Measurements from ENCODE around the gene SGPL1.
A peak's percentile ranks its signal among the peaks of the same experiment; 100 is the strongest.

SGPL1 gene

GRCh38 chr10:70778267-70778924, 37.4 kb upstream of the SGPL1 start:
- Mint-ChIP-seq H3K9me3 (no peaks in the 10 kb centered on the region), H3K27me3 (no peaks in the 10 kb centered on the region), H3K4me3 (no peak overlapping the region), H3K4me1 (no peaks in the 10 kb centered on the region), H3K27ac (peak overlapping the region; percentile 46), H3K36me3 (no peaks in the 10 kb centered on the region)

GRCh38 chr10:70779088-70779487, 36.7 kb upstream of the SGPL1 start:
- H3K4me3 Mint-ChIP-seq: no peak overlapping the region
- no peaks in the 10 kb centered on the region for H3K4me1 Mint-ChIP-seq
- H3K9me3 Mint-ChIP-seq: no peaks in the 10 kb centered on the region
- no peaks in the 10 kb centered on the region for H3K36me3 Mint-ChIP-seq
- H3K27me3 Mint-ChIP-seq: no peaks in the 10 kb centered on the region
- H3K27ac Mint-ChIP-seq: no peak overlapping the region

- H3K4me1 Mint-ChIP-seq: no peaks in the 10 kb centered on the region
- H3K4me3 Mint-ChIP-seq: no peak overlapping the region
- no peaks in the 10 kb centered on the region for H3K9me3 Mint-ChIP-seq
- no peak overlapping the region for H3K27ac Mint-ChIP-seq
- no peaks in the 10 kb centered on the region for H3K27me3 Mint-ChIP-seq
- H3K36me3 Mint-ChIP-seq: no peaks in the 10 kb centered on the region
These were observed 36.0 kb upstream of the SGPL1 start for GRCh38 chr10:70779511-70780369.

GRCh38 chr10:70780370-70780760, 35.4 kb upstream of the SGPL1 start:
- no peaks in the 10 kb centered on the region for H3K36me3 Mint-ChIP-seq
- peak overlapping the region; percentile 32 for H3K27ac Mint-ChIP-seq
- H3K4me3 Mint-ChIP-seq: no peak overlapping the region
- H3K4me1 Mint-ChIP-seq: no peaks in the 10 kb centered on the region
- H3K27me3 Mint-ChIP-seq: no peaks in the 10 kb centered on the region
- H3K9me3 Mint-ChIP-seq: no peaks in the 10 kb centered on the region

GRCh38 chr10:70780772-70781171, 35.0 kb upstream of the SGPL1 start:
- Mint-ChIP-seq H3K9me3 (no peaks in the 10 kb centered on the region), H3K4me3 (no peak overlapping the region), H3K36me3 (no peaks in the 10 kb centered on the region), H3K27ac (no peak overlapping the region), H3K27me3 (no peaks in the 10 kb centered on the region), H3K4me1 (no peaks in the 10 kb centered on the region)

- Mint-ChIP-seq H3K36me3 (no peaks in the 10 kb centered on the region), H3K4me3 (no peak overlapping the region), H3K4me1 (no peaks in the 10 kb centered on the region), H3K27ac (no peak overlapping the region), H3K27me3 (no peaks in the 10 kb centered on the region), H3K9me3 (no peaks in the 10 kb centered on the region)
These were observed 34.2 kb upstream of the SGPL1 start for GRCh38 chr10:70781461-70782051.

- Mint-ChIP-seq H3K4me1 (peaks cover 7% of the 10 kb centered on the region), H3K27ac (no peak overlapping the region), H3K27me3 (no peaks in the 10 kb centered on the region), H3K9me3 (no peaks in the 10 kb centered on the region), H3K4me3 (no peak overlapping the region), H3K36me3 (no peaks in the 10 kb centered on the region)
These were observed 33.5 kb upstream of the SGPL1 start for GRCh38 chr10:70782086-70782745.

GRCh38 chr10:70782746-70783680, 32.7 kb upstream of the SGPL1 start:
- Mint-ChIP-seq H3K4me1 (peaks cover 7% of the 10 kb centered on the region), H3K27ac (no peak overlapping the region), H3K27me3 (no peaks in the 10 kb centered on the region), H3K4me3 (no peak overlapping the region), H3K9me3 (no peaks in the 10 kb centered on the region), H3K36me3 (no peaks in the 10 kb centered on the region)

- Mint-ChIP-seq H3K27me3 (no peaks in the 10 kb centered on the region), H3K36me3 (no peaks in the 10 kb centered on the region), H3K4me3 (no peak overlapping the region), H3K4me1 (peaks cover 7% of the 10 kb centered on the region), H3K27ac (no peak overlapping the region), H3K9me3 (no peaks in the 10 kb centered on the region)
These were observed 31.7 kb upstream of the SGPL1 start for GRCh38 chr10:70784016-70784415.

GRCh38 chr10:70784471-70784870, 31.3 kb upstream of the SGPL1 start:
- H3K4me3 Mint-ChIP-seq: no peak overlapping the region
- H3K4me1 Mint-ChIP-seq: peaks cover 7% of the 10 kb centered on the region
- no peaks in the 10 kb centered on the region for H3K9me3 Mint-ChIP-seq
- H3K36me3 Mint-ChIP-seq: no peaks in the 10 kb centered on the region
- H3K27me3 Mint-ChIP-seq: no peaks in the 10 kb centered on the region
- H3K27ac Mint-ChIP-seq: no peak overlapping the region

GRCh38 chr10:70785190-70785589, 30.6 kb upstream of the SGPL1 start, which contains the start of gene TBATA:
TBATA (minus strand) TSS chr10:70785377; CDS start chr10:70783379, 1,998 bp downstream.
- peaks cover 7% of the 10 kb centered on the region for H3K4me1 Mint-ChIP-seq
- H3K9me3 Mint-ChIP-seq: no peaks in the 10 kb centered on the region
- no peak within 1 kb of the TSS for H3K27ac Mint-ChIP-seq
- H3K27me3 Mint-ChIP-seq: no peaks in the 10 kb centered on the region
- no peaks in the 10 kb centered on the region for H3K36me3 Mint-ChIP-seq
- no peak within 1 kb of the TSS for H3K4me3 Mint-ChIP-seq

- no peaks in the 10 kb centered on the region for H3K27me3 Mint-ChIP-seq
- no peaks in the 10 kb centered on the region for H3K36me3 Mint-ChIP-seq
- peak overlapping the region; percentile 53 for H3K27ac Mint-ChIP-seq
- H3K4me3 Mint-ChIP-seq: no peak overlapping the region
- H3K4me1 Mint-ChIP-seq: peaks cover 13% of the 10 kb centered on the region
- H3K9me3 Mint-ChIP-seq: no peaks in the 10 kb centered on the region
These were observed 28.8 kb upstream of the SGPL1 start for GRCh38 chr10:70786799-70787415.

- peaks cover 5% of the 10 kb centered on the region for H3K27me3 Mint-ChIP-seq
- H3K4me3 Mint-ChIP-seq: no peak overlapping the region
- H3K4me1 Mint-ChIP-seq: peaks cover 13% of the 10 kb centered on the region
- H3K27ac Mint-ChIP-seq: no peak overlapping the region
- no peaks in the 10 kb centered on the region for H3K36me3 Mint-ChIP-seq
- peaks cover 2% of the 10 kb centered on the region for H3K9me3 Mint-ChIP-seq
These were observed 24.2 kb upstream of the SGPL1 start for GRCh38 chr10:70791386-70792039.

GRCh38 chr10:70795613-70796012, 20.1 kb upstream of the SGPL1 start:
- Mint-ChIP-seq H3K9me3 (peaks cover 5% of the 10 kb centered on the region), H3K4me1 (peaks cover 3% of the 10 kb centered on the region), H3K27me3 (peaks cover 11% of the 10 kb centered on the region), H3K36me3 (no peaks in the 10 kb centered on the region), H3K27ac (no peak overlapping the region), H3K4me3 (no peak overlapping the region)

All from activated naive CD4-positive, alpha-beta T cell treated with anti-CD3 and anti-CD28 coated beads, Interleukin-2, amount 50 U/mL, for 24 hours (primary cell).